ENCODE measurements around the gene FOXC1. TPM values are rescaled to one million over a fixed set of nuclear protein-coding genes. Genes with fewer than 3 reads are reported as not detected.

The FOXC1 gene
- total RNA-seq (ENCODE audit: low replicate concordance) = 0.09 and 0.45 TPM in 2 replicates

GRCh38 chr6:1609648-1610496 lies at the start of gene FOXC1:
FOXC1 (plus strand) TSS chr6:1609915; CDS start chr6:1610446, 531 bp downstream.
- H3K4me2 ChIP-seq = peak within 1 kb of the TSS; percentile 79
- H4K20me1 ChIP-seq (ENCODE audit: low read depth) = peaks cover 62% of the 10 kb centered on the region
- H3K4me3 Mint-ChIP-seq = peak within 1 kb of the TSS; percentile 86
- peaks cover 65% of the 10 kb centered on the region for H3K27me3 Mint-ChIP-seq (ENCODE audit: insufficient read depth, low read depth)
- H3K9ac ChIP-seq = no peak within 1 kb of the TSS
- no peaks in the 10 kb centered on the region for H3K79me2 ChIP-seq (ENCODE audit: low read depth)
- H3K36me3 Mint-ChIP-seq = peaks cover 4% of the 10 kb centered on the region
- H3K9me3 Mint-ChIP-seq = peaks cover 7% of the 10 kb centered on the region
- H3K4me1 ChIP-seq = peaks cover 21% of the 10 kb centered on the region
- no peaks in the 10 kb centered on the region for H3K9me3 ChIP-seq (ENCODE audit: low read depth)
- peak within 1 kb of the TSS; percentile 66 for H2AFZ ChIP-seq (replicated peaks)
- DNase-seq (ENCODE audit: low spot score) = peak; percentile 91
- H3K4me1 Mint-ChIP-seq = peaks cover 49% of the 10 kb centered on the region
- H3K36me3 ChIP-seq = no peaks in the 10 kb centered on the region
- TF ChIP-seq CTCF (IDR thresholded peaks at IDR 0.05) = no peak
- no peak for TF ChIP-seq EZH2phosphoT487 (IDR thresholded peaks at IDR 0.05)
- no peak for TF ChIP-seq EZH2 (IDR thresholded peaks at IDR 0.05)
- H3K4me3 ChIP-seq = peak within 1 kb of the TSS; percentile 51
- no peak within 1 kb of the TSS for H3K27ac Mint-ChIP-seq
- H3K27me3 ChIP-seq = peaks cover 100% of the 10 kb centered on the region
- peaks cover 38% of the 10 kb centered on the region for H3F3A ChIP-seq (ENCODE audit: low read depth)
- H3K27ac ChIP-seq = no peak within 1 kb of the TSS

- no peaks in the 10 kb centered on the region for H3K9me3 ChIP-seq (ENCODE audit: low read depth)
- no peak overlapping the region for H3K27ac Mint-ChIP-seq
- TF ChIP-seq CTCF (IDR thresholded peaks at IDR 0.05) = no peak
- TF ChIP-seq EZH2 (IDR thresholded peaks at IDR 0.05) = no peak
- no peak for TF ChIP-seq EZH2phosphoT487 (IDR thresholded peaks at IDR 0.05)
- no peak overlapping the region for H3K9ac ChIP-seq
- H3K27ac ChIP-seq = no peak overlapping the region
- H3K4me1 Mint-ChIP-seq = no peaks in the 10 kb centered on the region
- H3K4me2 ChIP-seq = no peak overlapping the region
- H3F3A ChIP-seq (ENCODE audit: low read depth) = no peaks in the 10 kb centered on the region
- H3K4me3 Mint-ChIP-seq = no peak overlapping the region
- no peaks in the 10 kb centered on the region for H3K4me1 ChIP-seq
- no peaks in the 10 kb centered on the region for H3K36me3 ChIP-seq
- no peaks in the 10 kb centered on the region for H3K79me2 ChIP-seq (ENCODE audit: low read depth)
- no peaks in the 10 kb centered on the region for H4K20me1 ChIP-seq (ENCODE audit: low read depth)
- H3K27me3 ChIP-seq = peaks cover 13% of the 10 kb centered on the region
- no peaks in the 10 kb centered on the region for H3K36me3 Mint-ChIP-seq
- no peak for DNase-seq (ENCODE audit: low spot score)
- no peak overlapping the region for H2AFZ ChIP-seq (replicated peaks)
- H3K4me3 ChIP-seq = no peak overlapping the region
- peaks cover 6% of the 10 kb centered on the region for H3K27me3 Mint-ChIP-seq (ENCODE audit: insufficient read depth, low read depth)
- peaks cover 8% of the 10 kb centered on the region for H3K9me3 Mint-ChIP-seq
Measured at GRCh38 chr6:1560281-1561058, 49.2 kb upstream of the FOXC1 start.

- Histone ChIP-seq H3K36me3 (no peaks in the 10 kb centered on the region), H3K9me3 (ENCODE audit: low read depth) (no peaks in the 10 kb centered on the region), H3K4me1 (no peaks in the 10 kb centered on the region), H2AFZ (replicated peaks) (no peak overlapping the region), H3K27ac (no peak overlapping the region), H3K4me3 (no peak overlapping the region), H3K79me2 (ENCODE audit: low read depth) (no peaks in the 10 kb centered on the region), H3K4me2 (no peak overlapping the region), H3K9ac (no peak overlapping the region), H3K27me3 (peaks cover 4% of the 10 kb centered on the region), H3F3A (ENCODE audit: low read depth) (no peaks in the 10 kb centered on the region), H4K20me1 (ENCODE audit: low read depth) (no peaks in the 10 kb centered on the region)
- H3K4me1 Mint-ChIP-seq = no peaks in the 10 kb centered on the region
- no peak for TF ChIP-seq EZH2 (IDR thresholded peaks at IDR 0.05)
- TF ChIP-seq EZH2phosphoT487 (IDR thresholded peaks at IDR 0.05) = no peak
- TF ChIP-seq CTCF (IDR thresholded peaks at IDR 0.05) = no peak
- peaks cover 6% of the 10 kb centered on the region for H3K27me3 Mint-ChIP-seq (ENCODE audit: insufficient read depth, low read depth)
- no peak overlapping the region for H3K27ac Mint-ChIP-seq
- peaks cover 6% of the 10 kb centered on the region for H3K9me3 Mint-ChIP-seq
- no peaks in the 10 kb centered on the region for H3K36me3 Mint-ChIP-seq
- no peak overlapping the region for H3K4me3 Mint-ChIP-seq
- no peak for DNase-seq (ENCODE audit: low spot score)
Measured at GRCh38 chr6:1561355-1561754, 48.4 kb upstream of the FOXC1 start.

Data from neural progenitor cell (in vitro differentiated cells).